Measurements from ENCODE around the gene TLR4. TPM values are rescaled to one million over a fixed set of nuclear protein-coding genes. Genes with fewer than 3 reads are reported as not detected.

TLR4 gene
- total RNA-seq, 1 donor from 2014 or later: 187 TPM

DNA sequence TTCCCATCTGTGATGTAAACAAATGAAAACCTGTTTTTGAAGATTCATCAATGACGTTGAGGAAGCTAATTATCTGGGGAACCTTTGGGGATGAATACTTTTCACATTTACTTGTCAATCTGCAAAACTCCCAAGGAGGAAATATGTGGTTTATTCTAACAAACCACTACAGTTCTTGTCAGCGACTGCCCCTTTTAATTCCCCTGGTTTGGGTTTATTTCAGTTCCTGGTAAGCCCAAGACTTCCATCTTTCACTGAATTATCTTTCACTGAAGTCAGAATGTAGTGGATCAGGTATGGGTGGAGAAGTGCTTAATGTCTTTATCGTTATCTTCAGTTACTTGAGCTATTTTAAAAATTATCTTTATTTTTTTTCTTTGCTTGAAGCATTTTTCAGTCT is 40.2 kb downstream of the TLR4 start:
- no peak for DNase-seq (ENCODE audit: low read depth in 2 of 2)

DNA sequence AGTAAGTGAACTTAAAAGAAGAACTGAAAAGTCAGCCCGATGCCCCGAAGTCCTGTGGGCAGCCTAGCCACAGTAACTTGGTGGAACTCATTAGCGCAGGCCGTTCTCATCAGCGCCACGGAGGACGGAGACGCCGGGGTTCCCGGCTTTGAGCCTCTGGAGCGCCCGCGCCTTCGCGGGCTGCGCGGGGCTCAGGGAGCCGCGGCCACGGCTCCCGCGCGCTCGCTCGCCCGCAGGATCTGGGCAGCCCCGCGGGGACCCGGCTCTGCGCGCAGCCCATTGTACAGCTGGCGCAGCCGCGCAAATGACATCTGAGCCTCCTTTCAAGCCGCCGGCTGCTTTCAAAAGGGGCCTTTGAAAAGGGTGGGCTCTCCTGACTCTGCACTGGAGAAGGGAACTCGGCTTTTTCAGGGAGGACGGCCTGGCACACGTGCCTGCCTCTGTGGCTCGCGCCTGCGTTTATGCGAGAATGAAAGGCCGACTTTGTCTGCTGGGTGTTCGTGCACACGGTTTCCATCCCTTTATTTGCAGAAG is 40.7 kb downstream of the TLR4 start:
- DNase-seq (ENCODE audit: low read depth in 2 of 2): peak; percentile 6 to 18

DNA sequence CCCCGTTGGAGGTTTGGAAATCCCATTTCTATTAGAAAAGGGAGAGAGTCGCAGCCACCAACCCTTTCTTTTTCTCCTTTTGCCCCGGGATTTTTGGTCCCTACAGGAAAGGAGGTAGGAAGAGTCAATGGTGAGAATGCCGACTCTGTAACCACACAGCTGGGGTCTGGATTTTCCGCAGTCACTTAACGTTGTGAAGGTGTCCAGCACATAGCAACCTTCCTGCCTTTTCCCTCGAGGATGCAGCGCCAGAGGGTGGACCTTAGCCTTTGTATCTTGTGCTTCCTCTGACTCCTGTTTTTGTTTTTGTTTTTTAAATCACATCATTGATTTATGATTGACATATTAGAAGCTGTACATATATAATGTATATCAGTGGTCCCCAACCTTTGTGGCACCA is 41.4 kb downstream of the TLR4 start:
- no peak for DNase-seq (ENCODE audit: low read depth in 2 of 2)

DNA sequence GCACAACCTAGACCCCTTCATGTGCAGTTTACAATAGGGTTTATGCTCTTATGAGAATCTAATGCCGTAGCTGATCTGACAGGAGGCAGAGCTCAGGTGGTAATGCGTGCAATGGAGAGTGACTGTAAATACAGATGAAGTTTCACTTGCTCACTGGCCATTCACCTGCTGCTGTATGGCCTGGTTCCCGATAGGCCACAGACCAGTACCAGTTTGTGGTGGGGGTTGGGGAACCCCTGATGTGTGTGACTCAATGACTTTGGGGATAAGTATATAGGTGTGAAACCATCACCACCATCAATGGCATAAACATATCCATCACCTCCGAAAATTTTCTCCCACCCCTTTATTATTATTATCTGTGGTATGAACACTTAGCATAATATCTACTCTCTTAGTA is 42.1 kb downstream of the TLR4 start:
- no peak for DNase-seq (ENCODE audit: low read depth in 2 of 2)

DNA sequence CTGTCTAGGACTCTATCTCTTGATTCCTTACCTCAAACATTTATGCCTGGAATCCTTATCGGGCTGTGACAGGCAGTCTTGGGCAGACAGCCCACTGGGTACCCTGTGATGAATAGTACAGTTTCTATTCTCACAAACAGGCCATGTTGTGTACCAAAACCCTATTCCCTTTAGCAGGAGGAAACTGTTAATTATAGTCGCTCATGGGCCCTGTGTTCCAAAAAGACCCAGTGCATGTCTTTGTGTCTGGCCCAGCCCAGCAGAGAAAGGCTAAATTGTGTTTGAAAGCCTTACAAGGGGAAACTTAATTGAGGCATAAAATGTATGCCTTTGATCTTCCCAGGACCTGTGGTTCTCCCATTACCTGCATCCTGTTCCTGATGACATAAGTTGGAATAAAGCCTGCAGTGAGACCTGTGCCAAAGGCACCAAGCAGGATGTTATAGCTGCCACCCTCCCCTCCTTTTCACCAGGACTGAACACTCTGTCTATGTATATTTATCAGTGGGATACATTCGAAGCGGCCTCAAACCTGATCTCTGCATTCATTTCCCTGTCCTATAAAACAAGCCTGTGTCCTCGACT is 43.3 kb downstream of the TLR4 start:
- DNase-seq (ENCODE audit: low read depth in 2 of 2): peak in 1 of 2 donors; percentile 57

DNA sequence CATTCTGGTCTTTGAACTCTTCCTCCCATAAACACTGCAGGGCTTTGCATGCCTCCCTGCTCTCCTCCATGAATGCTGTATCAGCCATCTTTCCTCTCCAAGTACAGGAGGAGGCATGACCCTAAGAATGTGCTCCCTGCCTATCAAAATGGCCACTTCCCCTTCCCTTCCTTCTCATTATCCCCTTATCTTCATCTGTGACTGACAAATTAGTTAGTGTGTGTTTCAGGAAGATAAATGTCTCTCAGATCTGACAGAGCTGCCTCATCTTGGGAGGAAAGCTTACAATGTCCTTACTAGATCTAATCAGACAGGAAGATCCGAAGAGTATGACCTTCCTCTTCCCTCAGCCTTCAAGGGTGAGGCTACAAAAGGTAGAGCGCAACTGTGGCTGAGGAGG is 46.2 kb downstream of the TLR4 start:
- no peak for DNase-seq (ENCODE audit: low read depth in 2 of 2)

DNA sequence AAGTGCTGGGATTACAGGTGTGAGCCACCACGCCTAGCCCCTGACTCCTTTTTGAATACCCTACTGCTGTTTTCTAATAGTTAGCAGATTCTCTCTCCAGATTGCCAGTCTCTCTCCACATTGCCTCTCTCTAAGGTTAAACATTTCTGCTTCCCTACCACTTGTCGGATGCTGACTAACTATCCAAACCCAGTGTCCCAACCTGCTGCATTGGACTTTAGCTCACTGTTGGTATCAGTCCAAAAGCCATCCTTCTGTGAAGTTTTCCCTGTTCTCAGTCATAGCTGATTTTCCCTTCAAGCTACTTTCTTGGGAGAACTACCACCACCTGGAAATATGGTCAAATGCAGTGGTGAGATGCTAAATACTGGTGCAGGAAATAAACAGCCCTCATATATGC is 48.7 kb downstream of the TLR4 start:
- DNase-seq (ENCODE audit: low read depth in 2 of 2): no peak

DNA sequence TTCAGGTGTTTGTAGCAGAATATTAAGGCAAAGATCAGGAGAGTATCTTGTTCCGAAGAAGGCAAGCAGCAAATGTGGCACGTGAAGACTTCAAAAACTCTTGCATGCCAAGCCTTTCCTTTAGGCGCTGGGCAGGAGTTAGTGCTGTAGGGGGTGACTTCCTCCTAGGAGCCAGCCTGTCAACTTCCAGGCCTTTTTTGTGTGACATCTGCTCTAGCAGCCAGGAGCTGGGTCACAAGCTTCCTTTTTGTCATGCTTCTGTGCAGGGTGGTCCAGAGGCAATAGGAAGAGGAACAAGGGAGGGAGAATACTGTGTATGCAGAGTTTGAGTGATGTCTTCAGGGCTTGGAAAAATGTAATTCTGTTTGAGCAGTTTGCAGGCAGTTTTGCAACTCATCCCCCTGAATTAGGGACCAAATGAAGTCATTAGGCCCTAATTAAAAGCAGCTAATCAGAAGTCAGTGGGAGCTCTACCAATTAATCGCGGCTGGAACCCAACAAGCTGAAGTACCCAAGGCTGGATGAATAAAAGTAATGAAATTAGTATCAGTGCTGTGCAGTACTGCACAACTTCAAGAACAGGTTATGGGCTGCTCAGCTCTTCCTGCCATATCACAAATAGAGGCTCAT is 53.5 kb downstream of the TLR4 start:
- DNase-seq (ENCODE audit: low read depth in 2 of 2): no peak

DNA sequence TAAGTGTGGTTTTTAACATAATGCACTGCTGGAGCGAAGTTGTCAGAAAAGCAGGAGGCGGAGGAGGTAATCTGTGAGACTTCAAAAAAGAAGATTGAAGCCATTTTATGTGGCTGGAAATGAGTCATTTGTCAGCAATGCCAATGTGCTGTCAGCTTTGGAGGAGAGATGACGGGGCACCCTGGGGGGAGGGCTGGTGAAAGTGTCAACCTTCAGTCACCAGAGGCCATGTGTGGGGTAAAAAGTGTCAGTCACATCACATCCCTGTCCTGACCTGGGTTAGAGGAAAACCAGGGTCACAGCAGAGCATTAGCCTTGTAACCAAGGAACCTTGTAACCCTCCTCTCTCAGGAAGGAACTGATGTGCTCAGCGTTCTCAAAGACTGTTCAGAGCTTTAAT is 59.1 kb downstream of the TLR4 start:
- peak; percentile 28 to 60 for DNase-seq (ENCODE audit: low read depth in 2 of 2)

DNA sequence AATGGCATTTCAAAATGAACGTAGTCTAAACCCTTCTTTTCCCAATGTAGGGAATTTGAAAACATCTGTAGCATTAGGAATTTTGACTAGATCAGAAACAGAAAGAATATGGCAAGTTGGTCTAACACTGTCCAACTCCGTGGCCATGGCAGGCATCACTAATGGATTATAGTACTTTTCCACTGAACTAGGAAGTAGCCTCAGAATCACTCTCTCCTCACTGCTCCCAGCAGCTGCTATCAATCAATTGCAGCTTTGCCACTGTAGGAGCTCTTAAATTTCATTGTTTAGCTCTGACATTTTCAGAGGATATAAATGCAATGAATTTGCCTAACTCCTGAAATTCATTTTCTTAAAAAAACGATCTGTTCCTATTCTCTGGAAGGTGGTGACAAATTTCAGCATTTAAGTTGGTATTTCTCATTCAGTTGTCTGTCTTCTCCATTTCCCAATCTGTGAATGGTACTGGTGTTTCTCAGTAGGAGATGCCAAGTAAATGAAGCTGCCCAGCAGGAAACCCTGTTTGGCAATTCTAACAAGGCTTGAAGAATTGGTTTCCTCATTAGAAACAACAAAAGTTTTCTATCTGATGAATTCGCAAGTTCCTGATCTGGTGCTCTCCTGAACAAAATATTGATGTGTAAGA is 64.7 kb downstream of the TLR4 start:
- no peak for DNase-seq (ENCODE audit: low read depth in 2 of 2)

DNA sequence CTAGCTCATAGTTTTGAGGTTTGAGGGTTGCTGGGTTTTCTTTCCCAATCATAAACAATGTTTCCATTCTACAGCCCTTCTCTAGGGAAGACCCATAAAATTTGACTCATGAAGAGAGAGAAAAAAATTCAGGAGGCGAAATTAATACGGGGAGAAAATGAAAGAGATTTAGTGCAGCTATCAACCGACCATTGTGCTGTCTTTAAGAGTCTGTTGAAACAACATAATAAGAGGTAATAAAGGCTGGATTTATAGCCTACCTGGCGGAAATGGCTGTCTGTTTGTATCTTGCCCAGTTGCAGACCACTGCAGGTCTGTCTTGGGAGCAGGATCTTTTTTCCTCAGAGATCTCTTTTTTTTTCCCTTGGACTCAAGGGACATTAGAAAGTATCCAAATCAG is 66.9 kb downstream of the TLR4 start:
- DNase-seq (ENCODE audit: low read depth in 2 of 2): no peak

DNA sequence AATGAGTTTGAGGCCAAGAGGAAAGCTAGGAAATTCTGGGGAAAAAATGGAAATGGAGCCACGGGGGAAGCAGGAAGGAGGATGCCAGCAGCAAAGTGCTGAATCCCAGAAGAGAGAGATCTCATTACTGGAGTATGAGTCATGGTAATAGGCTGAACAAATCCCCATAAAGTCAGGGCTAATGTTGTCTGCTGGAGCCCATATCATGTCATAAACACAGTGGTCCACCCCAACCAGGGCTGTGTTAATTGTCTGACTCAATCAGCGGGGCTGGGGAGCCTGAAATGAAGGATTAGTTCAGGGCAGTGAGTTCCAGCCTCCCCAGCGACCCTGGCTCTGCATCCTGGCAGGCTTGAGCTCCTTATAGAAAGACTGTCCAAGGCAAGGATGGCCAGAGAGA is 68.8 kb downstream of the TLR4 start:
- DNase-seq (ENCODE audit: low read depth in 2 of 2): peak; percentile 10 to 37

Data from lung microvascular endothelial cell (primary cell).